A549 (cell line): Measurements from ENCODE around the gene SCNN1A. TPM values are rescaled to one million over a fixed set of nuclear protein-coding genes. Genes with fewer than 3 reads are reported as not detected.
A peak's percentile ranks its signal among the peaks of the same experiment; 100 is the strongest.

Source experiments
- BHLHE40 ChIP-seq: IDR thresholded peaks from 2 replicates; pipeline ENCODE4 v1.6.1; 2012; ENCODE audit warnings: low read depth, low read length, inconsistent platforms
- CBX2 ChIP-seq: fragments of 200-600 bp; sonication (generic); IDR thresholded peaks from 2 replicates; pipeline ENCODE4 v1.6.1; 2016; ENCODE audit warnings: low read depth, mild to moderate bottlenecking, borderline replicate concordance
- CHD2 ChIP-seq: fragments of 150-350 bp; IDR thresholded peaks from 2 replicates; pipeline ENCODE4 v1.6.1; 2014; ENCODE audit warnings: low read length; ENCODE audit not compliant: partially characterized antibody
- EHMT2 ChIP-seq: fragments of 200-600 bp; sonication (generic); IDR thresholded peaks from 2 replicates; pipeline ENCODE4 v1.6.1; 2016; ENCODE audit warnings: antibody characterized with exemption, low read depth, mild to moderate bottlenecking, moderate library complexity
- EP300 ChIP-seq, 2 experiments: fragments of >200 bp; sonication (Bioruptor Twin); formaldehyde crosslinking; IDR thresholded peaks; 2 replicates in 1 of 2; 3 replicates in 1 of 2; pipeline ENCODE4 v1.6.1; 2016 to 2017
- ESRRA ChIP-seq: fragments of 150-350 bp; IDR thresholded peaks from 2 replicates; pipeline ENCODE4 v1.6.1; 2014; ENCODE audit warnings: mild to moderate bottlenecking, low read length, borderline replicate concordance
- FOSL2 ChIP-seq, 2 experiments: fragments of 450-650 bp in 1 of 2; fragments of >200 bp in 1 of 2; sonication (Bioruptor Twin) in 1 of 2; formaldehyde crosslinking; IDR thresholded peaks; 2 replicates each; pipeline versions ENCODE4 v1.5.0 to v1.6.1; 2016 to 2020; ENCODE audit warnings: mild to moderate bottlenecking in 1 of 2, moderate library complexity in 1 of 2
- FOXS1 ChIP-seq: fragments of 250-450 bp; sonication (Bioruptor Pico); IDR thresholded peaks from 2 replicates; pipeline ENCODE4 v1.5.0; 2020; ENCODE audit warnings: mild to moderate bottlenecking, moderate library complexity
- HDAC2 ChIP-seq: fragments of 200-600 bp; sonication (generic); IDR thresholded peaks from 2 replicates; pipeline ENCODE4 v1.6.1; 2016
- HEYL ChIP-seq: fragments of 250-450 bp; sonication (Bioruptor Pico); IDR thresholded peaks from 2 replicates; pipeline ENCODE4 v1.8.0; 2021; ENCODE audit warnings: mild to moderate bottlenecking, moderate library complexity
- HOXB13 ChIP-seq: fragments of 250-450 bp; sonication (Bioruptor Pico); IDR thresholded peaks from 2 replicates; pipeline ENCODE4 v1.5.0; 2020; ENCODE audit warnings: low read depth, mild to moderate bottlenecking, moderate library complexity
- JUNB ChIP-seq: fragments of >200 bp; sonication (Bioruptor Twin); formaldehyde crosslinking; IDR thresholded peaks from 2 replicates; pipeline ENCODE4 v1.6.1; 2016
- MAFK ChIP-seq: fragments of 450-650 bp; IDR thresholded peaks from 2 replicates; pipeline ENCODE4 v1.6.1; 2014; ENCODE audit not compliant: partially characterized antibody
- MAZ ChIP-seq: fragments of 150-350 bp; IDR thresholded peaks from 2 replicates; pipeline ENCODE4 v1.6.1; 2014; ENCODE audit warnings: antibody characterized with exemption, low read depth, low read length, borderline replicate concordance
- NFE2L2 ChIP-seq: fragments of 150-350 bp; conservative IDR thresholded peaks from 2 replicates; pipeline ENCODE4 v1.6.1; 2014; ENCODE audit warnings: low read length
- NR3C1 ChIP-seq: fragments of >200 bp; sonication (Bioruptor Twin); formaldehyde crosslinking; IDR thresholded peaks from 3 replicates; pipeline ENCODE4 v1.6.1; 2017
- PBX3 ChIP-seq: IDR thresholded peaks from 2 replicates; pipeline ENCODE4 v1.6.1; 2012
- POLR2AphosphoS2 ChIP-seq: conservative IDR thresholded peaks from 2 replicates; pipeline ENCODE4 v1.6.1; 2012; ENCODE audit warnings: low read length, improper control_type of control experiment, inconsistent platforms
- RAD21 ChIP-seq, 2 experiments: fragments of >200 bp in 1 of 2; sonication (Bioruptor Twin) in 1 of 2; formaldehyde crosslinking in 1 of 2; IDR thresholded peaks in 1 of 2; conservative IDR thresholded peaks in 1 of 2; 2 replicates in 1 of 2; 3 replicates in 1 of 2; pipeline ENCODE4 v1.6.1; 2012 to 2018; ENCODE audit warnings: inconsistent platforms in 1 of 2
- RARB ChIP-seq: fragments of 250-450 bp; sonication (Bioruptor Pico); IDR thresholded peaks from 2 replicates; pipeline ENCODE4 v1.8.0; 2021; ENCODE audit warnings: mild to moderate bottlenecking, moderate library complexity
- REST ChIP-seq: fragments of 200-600 bp; sonication (generic); IDR thresholded peaks from 2 replicates; pipeline ENCODE4 v1.6.1; 2016; ENCODE audit warnings: antibody characterized with exemption, mild to moderate bottlenecking, moderate library complexity
- RFX5 ChIP-seq: fragments of 450-650 bp; IDR thresholded peaks from 2 replicates; pipeline ENCODE4 v1.7.1; 2014; ENCODE audit warnings: antibody characterized with exemption, mild to moderate bottlenecking, moderate library complexity
- RNF2 ChIP-seq: fragments of 200-600 bp; sonication (generic); IDR thresholded peaks from 2 replicates; pipeline ENCODE4 v1.6.1; 2016; ENCODE audit warnings: low read depth, mild to moderate bottlenecking, antibody characterized with exemption, moderate library complexity, borderline replicate concordance
- ZC3H11A ChIP-seq: fragments of 450-650 bp; IDR thresholded peaks from 2 replicates; pipeline ENCODE4 v1.6.1; 2014; ENCODE audit warnings: antibody characterized with exemption, mild to moderate bottlenecking
- ZNF302 ChIP-seq: fragments of 250-450 bp; sonication (Bioruptor Pico); IDR thresholded peaks from 2 replicates; pipeline ENCODE4 v1.9.0; 2021; ENCODE audit warnings: inconsistent platforms, mild to moderate bottlenecking, moderate library complexity
- ZSCAN20 ChIP-seq: fragments of 250-450 bp; sonication (Bioruptor Pico); IDR thresholded peaks from 2 replicates; pipeline ENCODE4 v1.8.0; 2022; ENCODE audit warnings: mild to moderate bottlenecking, moderate library complexity
- polyA plus RNA-seq, 4 experiments: library from polyadenylated mRNA; depleted of rRNA in 3 of 4; stranded (reverse); fragments of >200 nt; fragmentation: RNase III in 1 of 4; extraction: RNeasy Plus Mini Kit Qiagen cat#74134 plus additional on column Dnase treatment in 1 of 4; gene quantifications; 2 replicates in 3 of 4; 3 replicates in 1 of 4; pipeline ENCODE4 v1.2.3, GENCODE V29; 2011 to 2017
- TF ChIP-seq, protein P1 (sequence below): fragments of 450-650 bp; IDR thresholded peaks from 2 replicates; pipeline ENCODE4 v1.6.1; 2014; ENCODE audit warnings: antibody characterized with exemption
- TF ChIP-seq, protein P2 (sequence below): fragments of >200 bp; sonication (Bioruptor Twin); formaldehyde crosslinking; IDR thresholded peaks from 2 replicates; pipeline ENCODE4 v1.6.1; 2016
- TF ChIP-seq, protein P3 (sequence below): fragments of 250-450 bp; sonication (Bioruptor Pico); IDR thresholded peaks from 2 replicates; pipeline ENCODE4 v1.5.0; 2021; ENCODE audit warnings: mild to moderate bottlenecking, moderate library complexity, borderline replicate concordance
- TF ChIP-seq, protein P4 (sequence below): IDR thresholded peaks from 2 replicates; pipeline ENCODE4 v1.6.1; 2012

SCNN1A gene
- polyA plus RNA-seq, 2 of the 4 experiments (the other 2 are of a cell fraction): 6.0 to 7.0 TPM

DNA sequence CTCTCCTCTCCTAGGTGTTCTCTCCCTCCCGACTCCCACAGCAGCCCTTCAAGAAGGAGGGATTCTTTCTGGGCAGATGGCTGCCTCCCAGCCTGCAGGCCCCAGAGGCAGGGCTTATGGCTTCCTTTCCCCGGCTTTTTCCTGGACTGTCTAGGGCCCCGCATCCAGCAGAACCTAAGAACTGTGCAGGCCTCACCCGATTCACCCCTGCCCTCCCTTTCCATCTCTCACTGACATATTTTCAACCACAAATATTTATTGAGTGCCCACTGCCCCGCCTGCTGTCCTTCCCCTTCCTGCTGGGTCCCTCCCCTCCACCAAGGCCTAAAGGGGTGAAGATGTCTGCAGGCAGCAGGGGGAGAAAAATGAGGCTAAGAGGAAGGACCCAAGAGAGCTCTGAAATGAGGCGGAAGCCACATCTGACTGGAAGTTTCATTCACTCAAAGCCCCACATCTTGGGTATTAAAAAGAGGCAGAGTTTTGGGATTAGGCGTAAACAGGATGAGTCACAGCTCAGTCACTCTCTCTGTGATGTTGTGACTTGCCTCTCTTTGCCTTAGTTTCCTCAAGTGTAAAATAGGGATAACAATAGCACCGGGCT, 2.9 kb downstream of the SCNN1A start (continued):
- no peak for TF ChIP-seq PBX3
- TF ChIP-seq HDAC2: no peak
- TF ChIP-seq NFE2L2: no peak
- TF ChIP-seq ZC3H11A: no peak
- no peak for TF ChIP-seq REST
- TF ChIP-seq, protein P1, sequence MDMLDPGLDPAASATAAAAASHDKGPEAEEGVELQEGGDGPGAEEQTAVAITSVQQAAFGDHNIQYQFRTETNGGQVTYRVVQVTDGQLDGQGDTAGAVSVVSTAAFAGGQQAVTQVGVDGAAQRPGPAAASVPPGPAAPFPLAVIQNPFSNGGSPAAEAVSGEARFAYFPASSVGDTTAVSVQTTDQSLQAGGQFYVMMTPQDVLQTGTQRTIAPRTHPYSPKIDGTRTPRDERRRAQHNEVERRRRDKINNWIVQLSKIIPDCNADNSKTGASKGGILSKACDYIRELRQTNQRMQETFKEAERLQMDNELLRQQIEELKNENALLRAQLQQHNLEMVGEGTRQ: no peak
- TF ChIP-seq EHMT2: no peak
- TF ChIP-seq CBX2: no peak
- no peak for TF ChIP-seq MAZ
- peak in 1 of 2 experiments; percentile 31; a peak in 1 of 5 replicates for TF ChIP-seq EP300 (IDR thresholded peaks at IDR 0.05)
- TF ChIP-seq RFX5: no peak
- no peak for TF ChIP-seq MAFK
- no peak for TF ChIP-seq BHLHE40
- TF ChIP-seq, protein P2, sequence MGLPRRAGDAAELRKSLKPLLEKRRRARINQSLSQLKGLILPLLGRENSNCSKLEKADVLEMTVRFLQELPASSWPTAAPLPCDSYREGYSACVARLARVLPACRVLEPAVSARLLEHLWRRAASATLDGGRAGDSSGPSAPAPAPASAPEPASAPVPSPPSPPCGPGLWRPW: no peak
- TF ChIP-seq JUNB: peak; percentile 74
- no peak for TF ChIP-seq POLR2AphosphoS2
- TF ChIP-seq HOXB13: peak; percentile 50; the same call in 1 of the 2 replicates
- TF ChIP-seq ZSCAN20 (CRISPR knock-in tag): 0 out of 2 replicates have a peak, but pooled peaks have one; percentile 56
- peak; percentile 89 for TF ChIP-seq HEYL (CRISPR knock-in tag)
- no peak for TF ChIP-seq CHD2
- peak; percentile 91 for TF ChIP-seq ZNF302 (CRISPR knock-in tag)
- peak; percentile 56 for TF ChIP-seq FOSL2 (IDR thresholded peaks at IDR 0.05)
- TF ChIP-seq FOSL2 (CRISPR knock-in tag; IDR thresholded peaks at IDR 0.05): peak; percentile 92
- TF ChIP-seq FOXS1 (CRISPR knock-in tag): 0 out of 2 replicates have a peak, but pooled peaks have one; percentile 21
- 0 out of 2 replicates have a peak, but pooled peaks have one; percentile 53 for TF ChIP-seq RARB
- TF ChIP-seq, protein P3, sequence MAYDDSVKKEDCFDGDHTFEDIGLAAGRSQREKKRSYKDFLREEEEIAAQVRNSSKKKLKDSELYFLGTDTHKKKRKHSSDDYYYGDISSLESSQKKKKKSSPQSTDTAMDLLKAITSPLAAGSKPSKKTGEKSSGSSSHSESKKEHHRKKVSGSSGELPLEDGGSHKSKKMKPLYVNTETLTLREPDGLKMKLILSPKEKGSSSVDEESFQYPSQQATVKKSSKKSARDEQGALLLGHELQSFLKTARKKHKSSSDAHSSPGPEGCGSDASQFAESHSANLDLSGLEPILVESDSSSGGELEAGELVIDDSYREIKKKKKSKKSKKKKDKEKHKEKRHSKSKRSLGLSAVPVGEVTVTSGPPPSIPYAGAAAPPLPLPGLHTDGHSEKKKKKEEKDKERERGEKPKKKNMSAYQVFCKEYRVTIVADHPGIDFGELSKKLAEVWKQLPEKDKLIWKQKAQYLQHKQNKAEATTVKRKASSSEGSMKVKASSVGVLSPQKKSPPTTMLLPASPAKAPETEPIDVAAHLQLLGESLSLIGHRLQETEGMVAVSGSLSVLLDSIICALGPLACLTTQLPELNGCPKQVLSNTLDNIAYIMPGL: no peak
- TF ChIP-seq RNF2: no peak
- TF ChIP-seq ESRRA: no peak
- no peak for TF ChIP-seq NR3C1
- TF ChIP-seq, protein P4, sequence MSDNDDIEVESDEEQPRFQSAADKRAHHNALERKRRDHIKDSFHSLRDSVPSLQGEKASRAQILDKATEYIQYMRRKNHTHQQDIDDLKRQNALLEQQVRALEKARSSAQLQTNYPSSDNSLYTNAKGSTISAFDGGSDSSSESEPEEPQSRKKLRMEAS: peak; percentile 48; the same call in 1 of the 2 replicates
- no peak for TF ChIP-seq RAD21 (conservative IDR thresholded peaks at IDR 0.05 in 1 of 2, IDR thresholded peaks at IDR 0.05 in 1 of 2)
